H9 (cell line): ENCODE results near the gene ETNPPL. TPM values are rescaled to one million over a fixed set of nuclear protein-coding genes. Genes with fewer than 3 reads are reported as not detected.

Source experiments
- DNase-seq: peaks from one replicate; pipeline ENCODE4 v3.0.0-alpha.2; 2017
- H2AFZ ChIP-seq: one replicate; pipeline ENCODE4 v1.6.1; 2013; ENCODE audit warnings: mild to moderate bottlenecking, low read length, control low read depth, moderate library complexity
- H2AK5ac ChIP-seq: 2 replicates; pipeline ENCODE4 v1.6.1; 2013; ENCODE audit warnings: low read length, control low read depth, mixed read lengths; ENCODE audit not compliant: insufficient read length
- H2BK120ac ChIP-seq: one replicate; pipeline ENCODE4 v1.6.1; 2013; ENCODE audit warnings: low read depth, mild to moderate bottlenecking, low read length, control low read depth, inconsistent platforms; ENCODE audit not compliant: poor library complexity, severe bottlenecking
- H2BK12ac ChIP-seq: 2 replicates; pipeline ENCODE4 v1.6.1; 2013; ENCODE audit warnings: low read length, control low read depth, mixed read lengths, low read depth; ENCODE audit not compliant: insufficient read length
- H2BK15ac ChIP-seq: 2 replicates; pipeline ENCODE4 v1.6.1; 2013; ENCODE audit warnings: low read depth, low read length, control low read depth
- H2BK20ac ChIP-seq: one replicate; pipeline ENCODE4 v1.6.1; 2013; ENCODE audit warnings: low read depth, mild to moderate bottlenecking, low read length, control low read depth, inconsistent platforms; ENCODE audit not compliant: poor library complexity, severe bottlenecking
- H2BK5ac ChIP-seq: 2 replicates; pipeline ENCODE4 v1.6.1; 2013; ENCODE audit warnings: low read length, control low read depth, mixed read lengths; ENCODE audit not compliant: insufficient read length
- H3K14ac ChIP-seq: 2 replicates; pipeline ENCODE4 v1.6.1; 2013; ENCODE audit warnings: low read length, control low read depth; ENCODE audit not compliant: insufficient read depth
- H3K18ac ChIP-seq: 2 replicates; pipeline ENCODE4 v1.6.1; 2013; ENCODE audit warnings: low read depth, mild to moderate bottlenecking, mixed read lengths, low read length, control low read depth; ENCODE audit not compliant: insufficient read length
- H3K23ac ChIP-seq: 2 replicates; pipeline ENCODE4 v1.6.1; 2013; ENCODE audit warnings: low read length, control low read depth, mixed read lengths, low read depth; ENCODE audit not compliant: insufficient read length
- H3K23me2 ChIP-seq: 2 replicates; pipeline ENCODE4 v1.6.1; 2013; ENCODE audit warnings: low read depth, mild to moderate bottlenecking, mixed read lengths, low read length, control low read depth; ENCODE audit not compliant: insufficient read length, poor library complexity, severe bottlenecking
- H3K27ac ChIP-seq: 2 replicates; pipeline ENCODE4 v1.5.1; 2013; ENCODE audit warnings: low read length, control low read depth, mixed read lengths, low read depth; ENCODE audit not compliant: insufficient read length
- H3K27me3 ChIP-seq: 2 replicates; pipeline ENCODE4 v1.6.1; 2013; ENCODE audit warnings: low read length, control low read depth, inconsistent platforms; ENCODE audit not compliant: insufficient read depth
- H3K4ac ChIP-seq: 2 replicates; pipeline ENCODE4 v1.6.1; 2013; ENCODE audit warnings: low read depth, mild to moderate bottlenecking, control low read depth, inconsistent platforms, low read length, moderate library complexity
- H3K4me1 ChIP-seq: 2 replicates; pipeline ENCODE4 v1.6.1; 2013; ENCODE audit warnings: low read length, control low read depth, inconsistent platforms; ENCODE audit not compliant: insufficient read depth
- H3K4me2 ChIP-seq: 2 replicates; pipeline ENCODE4 v1.6.1; 2013; ENCODE audit warnings: low read length, control low read depth, mixed read lengths; ENCODE audit not compliant: insufficient read length, insufficient read depth
- H3K56ac ChIP-seq: 2 replicates; pipeline ENCODE4 v1.6.1; 2013; ENCODE audit warnings: low read depth, mild to moderate bottlenecking, mixed read lengths, low read length, control low read depth; ENCODE audit not compliant: insufficient read length
- H3K79me1 ChIP-seq: 2 replicates; pipeline ENCODE4 v1.6.1; 2013; ENCODE audit warnings: low read depth, mild to moderate bottlenecking, moderate library complexity, low read length, control low read depth, inconsistent platforms; ENCODE audit not compliant: insufficient read depth, poor library complexity, severe bottlenecking
- H3K79me2 ChIP-seq: 2 replicates; pipeline ENCODE4 v1.6.1; 2013; ENCODE audit warnings: low read length, control low read depth, inconsistent platforms; ENCODE audit not compliant: insufficient read depth
- H3K9ac ChIP-seq: 2 replicates; pipeline ENCODE4 v1.6.1; 2013; ENCODE audit warnings: low read length, control low read depth, mixed read lengths; ENCODE audit not compliant: insufficient read length; ENCODE audit errors: extremely low read depth
- H3K9me3 ChIP-seq: one replicate; pipeline ENCODE4 v1.6.1; 2013; ENCODE audit warnings: low read depth, low read length, inconsistent platforms; ENCODE audit not compliant: control insufficient read depth
- H3T11ph ChIP-seq: one replicate; pipeline ENCODE4 v1.6.1; 2013; ENCODE audit warnings: mild to moderate bottlenecking, low read length, control low read depth, inconsistent platforms
- H4K20me1 ChIP-seq: one replicate; pipeline ENCODE4 v1.6.1; 2013; ENCODE audit not compliant: control insufficient read depth, insufficient read length, insufficient read depth
- H4K5ac ChIP-seq: 2 replicates; pipeline ENCODE4 v1.6.1; 2013; ENCODE audit warnings: low read depth, mild to moderate bottlenecking, mixed read lengths, low read length, control low read depth; ENCODE audit not compliant: insufficient read length
- H4K8ac ChIP-seq: replicated peaks from 2 replicates; pipeline ENCODE4 v1.6.1; 2013; ENCODE audit warnings: low read length, control low read depth, mixed read lengths, low read depth; ENCODE audit not compliant: insufficient read length
- H4K91ac ChIP-seq: 2 replicates; pipeline ENCODE4 v1.6.1; 2013; ENCODE audit warnings: low read depth, mild to moderate bottlenecking, moderate library complexity, mixed read lengths, low read length, control low read depth; ENCODE audit not compliant: insufficient read length
- H3K27ac Mint-ChIP-seq, 3 experiments: 2 replicates in 2 of 3; 3 replicates in 1 of 3; pipeline ENCODE4 v1.8.0; 2020 to 2021; ENCODE audit warnings: mixed read lengths in 3 of 3, mild to moderate bottlenecking in 1 of 3, moderate library complexity in 1 of 3
- H3K27me3 Mint-ChIP-seq: 2 replicates; pipeline ENCODE4 v1.8.0; 2021; ENCODE audit warnings: low read depth, mild to moderate bottlenecking, moderate library complexity, mixed read lengths
- H3K36me3 Mint-ChIP-seq, 3 experiments: 2 replicates in 2 of 3; 3 replicates in 1 of 3; pipeline ENCODE4 v1.8.0; 2020 to 2021; ENCODE audit warnings: low read depth in 3 of 3, mixed read lengths in 3 of 3; ENCODE audit not compliant: insufficient read depth in 1 of 3
- H3K4me1 Mint-ChIP-seq, 2 experiments: 2 replicates each; pipeline ENCODE4 v1.8.0; 2020; ENCODE audit warnings: mixed read lengths in 2 of 2
- H3K4me3 Mint-ChIP-seq, 2 experiments: 2 replicates in 1 of 2; 3 replicates in 1 of 2; pipeline ENCODE4 v1.8.0; 2020 to 2021; ENCODE audit warnings: mild to moderate bottlenecking in 2 of 2, mixed read lengths in 2 of 2, moderate library complexity in 1 of 2
- H3K9me3 Mint-ChIP-seq, 2 experiments: 2 replicates in 1 of 2; 3 replicates in 1 of 2; pipeline ENCODE4 v1.8.0; 2020; ENCODE audit warnings: mild to moderate bottlenecking in 2 of 2, mixed read lengths in 2 of 2, moderate library complexity in 1 of 2
- CTCF ChIP-seq: fragments of 200-600 bp; sonication (generic); conservative IDR thresholded peaks from 3 replicates; pipeline ENCODE4 v1.8.0; 2021; ENCODE audit warnings: antibody characterized with exemption, mild to moderate bottlenecking
- WGBS: extraction: QIAGEN DNeasy Blood & Tissue Kit; methylation state at CpG from one replicate; pipeline ENCODE4 v1.1.7; 2013; ENCODE audit warnings: missing lambda C conversion rate, low lambda C conversion rate, mixed read lengths; ENCODE audit not compliant: insufficient read length; ENCODE audit errors: extremely low coverage; 5-methylcytosine and 5-hydroxymethylcytosine counted together
- total RNA-seq: library from RNA; stranded (reverse); gene quantifications from 2 replicates; pipeline ENCODE4 v1.2.1, GENCODE V29; 2021

Gene ETNPPL
- total RNA-seq, 1 experiment from 2014 or later, result 1.3 TPM

- Mint-ChIP-seq H3K4me3 (no peak overlapping the region), H3K9me3 (no peaks in the 10 kb centered on the region), H3K36me3 (no peaks in the 10 kb centered on the region), H3K27ac (no peak overlapping the region), H3K4me1 (peaks cover 4 to 5% of the 10 kb centered on the region in 2 experiments; a peak in 2 of 4 replicates), H3K27me3 (no peaks in the 10 kb centered on the region)
- Histone ChIP-seq H3K23me2 (no peaks in the 10 kb centered on the region), H3K56ac (no peak overlapping the region), H3K79me2 (no peaks in the 10 kb centered on the region), H2AFZ (no peak overlapping the region), H3K18ac (no peak overlapping the region), H3K23ac (no peak overlapping the region), H3K4me2 (no peak overlapping the region), H4K20me1 (no peaks in the 10 kb centered on the region), H3K9ac (no peak overlapping the region), H4K5ac (no peak overlapping the region), H2BK15ac (no peak overlapping the region), H4K8ac (no peak overlapping the region), H3K14ac (no peak overlapping the region), H3K27me3 (no peaks in the 10 kb centered on the region), H2BK5ac (no peak overlapping the region), H4K91ac (no peak overlapping the region), H3K27ac (no peak overlapping the region), H2BK20ac (no peak overlapping the region), H3K4ac (no peak overlapping the region), H2BK12ac (no peak overlapping the region), H2AK5ac (no peak overlapping the region), H3K4me1 (no peaks in the 10 kb centered on the region), H3K79me1 (no peaks in the 10 kb centered on the region), H3K9me3 (no peaks in the 10 kb centered on the region), H2BK120ac (no peak overlapping the region), H3T11ph (no peak overlapping the region)
- no CpG with 5 or more reads among the region's 1 CpG for WGBS
- TF ChIP-seq CTCF, result no peak
- DNase-seq, result no peak
Observed at GRCh38 chr4:108810087-108810486, 47.2 kb upstream of the ETNPPL start.
